Endothelial cell of umbilical vein (primary cell): ENCODE data around the gene PSMC3. TPM values are rescaled to one million over a fixed set of nuclear protein-coding genes. Genes with fewer than 3 reads are reported as not detected.
A peak's percentile ranks its signal among the peaks of the same experiment; 100 is the strongest.

Source experiments
- BruUV-seq: library from RNA; stranded (reverse); fragments of 400-500 nt; replicated peaks from 2 replicates; lab custom pipeline; 2021; lab: Mats Ljungman, UMichigan
- CTCF ChIA-PET: fragments of 300-600, 350-600 bp; sonication (Branson Sonifier 250); formaldehyde crosslinking; loops from one replicate; lab custom pipeline; 2021; ENCODE audit warnings: antibody characterized with exemption, inconsistent platforms; lab: Charles Lee
- POLR2A ChIA-PET: fragments of 300-600, 350-600 bp; sonication (Branson Sonifier 250); formaldehyde crosslinking; loops from one replicate; lab custom pipeline; 2021; ENCODE audit warnings: antibody characterized with exemption, inconsistent platforms; lab: Charles Lee
- DNase-seq: peaks from one replicate; pipeline ENCODE4 v3.0.0-alpha.2; 2011; ENCODE audit warnings: low read depth, low spot score
- FAIRE-seq: peaks from 2 replicates; lab custom pipeline; 2011; peaks lifted over from hg19 to GRCh38; lab: Jason Lieb, UNC
- H2AFZ ChIP-seq: 2 replicates; pipeline ENCODE4 v1.6.0; 2012; ENCODE audit warnings: low read depth, low read length, control low read depth, inconsistent platforms
- H3K27ac ChIP-seq: 2 replicates; pipeline ENCODE4 v1.5.1; 2011; ENCODE audit warnings: low read depth, mild to moderate bottlenecking, control low read depth, low read length, moderate library complexity; ENCODE audit not compliant: insufficient read depth
- H3K27me3 ChIP-seq, 2 experiments: 2 replicates each; pipeline versions ENCODE4 v1.6.0 to v1.6.1; 2011; ENCODE audit warnings: low read length in 2 of 2, mixed read lengths in 1 of 2; ENCODE audit not compliant: control insufficient read depth in 2 of 2, insufficient read depth in 2 of 2
- H3K36me3 ChIP-seq, 2 experiments: 2 replicates in 1 of 2; 3 replicates in 1 of 2; pipeline ENCODE4 v1.5.1; 2011; ENCODE audit warnings: low read length in 2 of 2, mild to moderate bottlenecking in 1 of 2, moderate library complexity in 1 of 2; ENCODE audit not compliant: control insufficient read depth in 2 of 2, insufficient read depth in 2 of 2; ENCODE audit errors: extremely low read depth in 1 of 2
- H3K4me1 ChIP-seq: 3 replicates; pipeline ENCODE4 v1.5.1; 2011; ENCODE audit warnings: mild to moderate bottlenecking, low read length; ENCODE audit not compliant: control insufficient read depth, insufficient read depth; ENCODE audit errors: extremely low read depth
- H3K4me2 ChIP-seq: 2 replicates; pipeline ENCODE4 v1.6.1; 2011; ENCODE audit warnings: low read length, control low read depth, mixed read lengths; ENCODE audit not compliant: insufficient read depth
- H3K4me3 ChIP-seq, 3 experiments: fragments of 200-600 bp in 1 of 3; sonication (generic), shearing (Covaris generic) in 1 of 3; replicated peaks in 1 of 3; 2 replicates each; pipeline ENCODE4 v1.5.1; 2011 to 2016; ENCODE audit warnings: control low read depth in 3 of 3, low read length in 3 of 3, mild to moderate bottlenecking in 2 of 3, inconsistent platforms in 1 of 3, low read depth in 1 of 3, moderate library complexity in 1 of 3; ENCODE audit not compliant: insufficient read depth in 1 of 3
- H3K79me2 ChIP-seq: 2 replicates; pipeline ENCODE4 v1.6.0; 2012; ENCODE audit warnings: low read length, inconsistent platforms; ENCODE audit not compliant: control insufficient read depth, insufficient read depth
- H3K9ac ChIP-seq: replicated peaks from 2 replicates; pipeline ENCODE3; 2011; ENCODE audit warnings: low read length, control low read depth; ENCODE audit not compliant: insufficient read depth; ENCODE audit errors: extremely low read depth
- H3K9me1 ChIP-seq: replicated peaks from 3 replicates; pipeline ENCODE4 v1.6.0; 2011; ENCODE audit warnings: mild to moderate bottlenecking, low read length; ENCODE audit not compliant: control insufficient read depth, insufficient read depth; ENCODE audit errors: extremely low read depth
- H3K9me3 ChIP-seq: replicated peaks from 2 replicates; pipeline ENCODE4 v1.5.1; 2012; ENCODE audit warnings: low read length, inconsistent platforms; ENCODE audit not compliant: control insufficient read depth, insufficient read depth
- H4K20me1 ChIP-seq: replicated peaks from 2 replicates; pipeline ENCODE3; 2011; ENCODE audit warnings: mild to moderate bottlenecking, low read length; ENCODE audit not compliant: control insufficient read depth, insufficient read depth; ENCODE audit errors: extremely low read depth
- CTCF ChIP-seq, 2 donors: IDR thresholded peaks; 1 replicate in 1 of 2; 2 replicates in 1 of 2; pipeline ENCODE4 v1.5.1; 2011; ENCODE audit warnings: low read length in 2 of 2, mild to moderate bottlenecking in 2 of 2, moderate library complexity in 2 of 2, control low read depth in 1 of 2, inconsistent platforms in 1 of 2, low read depth in 1 of 2; ENCODE audit not compliant: insufficient read depth in 1 of 2; ENCODE audit errors: extremely low read depth in 1 of 2
- EZH2 ChIP-seq: IDR thresholded peaks from 2 replicates; pipeline ENCODE4 v1.6.1; 2012; ENCODE audit warnings: borderline replicate concordance, low read depth, mild to moderate bottlenecking, moderate library complexity, low read length, inconsistent platforms; ENCODE audit not compliant: severe bottlenecking
- FOS ChIP-seq: IDR thresholded peaks from 2 replicates; pipeline ENCODE4 v1.6.1; 2011; ENCODE audit warnings: mild to moderate bottlenecking, low read length, moderate library complexity, borderline replicate concordance; ENCODE audit not compliant: insufficient read depth
- GATA2 ChIP-seq: IDR thresholded peaks from 2 replicates; pipeline ENCODE4 v1.7.0; 2011; ENCODE audit warnings: low read depth, mild to moderate bottlenecking, moderate library complexity, mixed read lengths, low read length; ENCODE audit not compliant: insufficient read length, insufficient read depth
- JUN ChIP-seq: IDR thresholded peaks from 2 replicates; pipeline ENCODE4 v1.6.1; 2011; ENCODE audit warnings: borderline replicate concordance, low read depth; ENCODE audit not compliant: insufficient read length, insufficient read depth
- MAX ChIP-seq: IDR thresholded peaks from 2 replicates; pipeline ENCODE4 v1.6.1; 2011; ENCODE audit not compliant: insufficient read depth, insufficient read length
- MYC ChIP-seq: IDR thresholded peaks from one replicate; pipeline ENCODE4 v1.6.1; 2011; ENCODE audit warnings: mild to moderate bottlenecking, low read depth, low read length
- POLR2A ChIP-seq: IDR thresholded peaks from 2 replicates; pipeline ENCODE4 v1.6.1; 2012; ENCODE audit warnings: low read depth, mild to moderate bottlenecking, control low read depth, low read length
- POLR2AphosphoS5 ChIP-seq: IDR thresholded peaks from 2 replicates; pipeline ENCODE4 v1.6.1; 2012; ENCODE audit warnings: low read depth, mild to moderate bottlenecking, control low read depth, low read length, moderate library complexity; ENCODE audit not compliant: insufficient read depth
- dilution Hi-C: fragments of 300-500 bp; cut with MboI; formaldehyde crosslinking; loops from one replicate; pipeline ENCODE4 v1.15.0; 2019; ENCODE audit warnings: low sequenced_read_pairs; ENCODE audit not compliant: extremely low pct_ligation_motif_present
- intact Hi-C: fragments of 100-400 bp; cut with micrococcal nuclease; formaldehyde crosslinking; loops from one replicate; pipeline ENCODE4 v1.10.0; 2022
- polyA plus RNA-seq, 4 experiments: library from polyadenylated mRNA; depleted of rRNA in 3 of 4; stranded (reverse) in 3 of 4; unstranded in 1 of 4; fragments of >200 nt; gene quantifications; 2 replicates each; pipeline versions ENCODE4 v1.2.1 to v1.2.3, GENCODE V29; 2011 to 2012; ENCODE audit warnings: missing spikeins in 1 of 4
- total RNA-seq: library from RNA; stranded (reverse); gene quantifications from 2 replicates; pipeline ENCODE4 v1.2.3, GENCODE V29; 2021

The PSMC3 gene
- total and polyA plus RNA-seq, 2 donors (not counting 3 experiments of a cell fraction or from before 2014, with no cell fraction given) = 179 to 203 TPM

- POLR2A ChIA-PET = interaction anchor here (1.3 kb wide), 1 partner anchor 11 kb away, joined by 7 read pairs; the partner anchor contains the start of gene PSMC3
- H3K9ac ChIP-seq = peak overlapping the region; percentile 32
- TF ChIP-seq GATA2 (no peak), JUN (no peak)
- peaks cover 15 to 56% of the 10 kb centered on the region in 2 experiments for H3K36me3 ChIP-seq
- H3K79me2 ChIP-seq = peaks cover 10% of the 10 kb centered on the region
- no peaks in the 10 kb centered on the region for H3K9me1 ChIP-seq
- no TSS peak for BruUV-seq
- H4K20me1 ChIP-seq = no peaks in the 10 kb centered on the region
- intact Hi-C loops = loop anchor here (10.0 kb wide), 1 partner anchor 440 kb away; no protein-coding TSS in a partner anchor
- peaks cover 23% of the 10 kb centered on the region for H3K4me1 ChIP-seq
- no peaks in the 10 kb centered on the region for H3K9me3 ChIP-seq
- FAIRE-seq = no peak
- dilution Hi-C loops = no loop called here
- CTCF ChIA-PET = interaction anchor here (0.8 to 1.6 kb wide), 5 partner anchors 16 to 156 kb away, joined by 3 to 11 read pairs (median 3); no protein-coding TSS in a partner anchor
- no peak overlapping the region for H3K4me3 ChIP-seq
- H3K27me3 ChIP-seq = no peaks in the 10 kb centered on the region
- DNase-seq = no peak
- H3K27ac ChIP-seq = peak overlapping the region; percentile 41
- H3K4me2 ChIP-seq = no peak overlapping the region
- H2AFZ ChIP-seq = no peak overlapping the region
Observed at GRCh38 chr11:47415091-47415854, 11.0 kb downstream of the PSMC3 start.

GRCh38 chr11:47414685-47415070 lies 11.6 kb downstream of the PSMC3 start:
- Histone ChIP-seq H3K9ac (no peak overlapping the region), H3K9me3 (no peaks in the 10 kb centered on the region), H3K4me3 (no peak overlapping the region), H3K27me3 (no peaks in the 10 kb centered on the region), H3K79me2 (peaks cover 16% of the 10 kb centered on the region), H3K27ac (no peak overlapping the region), H2AFZ (no peak overlapping the region), H3K4me1 (peaks cover 29% of the 10 kb centered on the region), H3K4me2 (no peak overlapping the region), H4K20me1 (no peaks in the 10 kb centered on the region), H3K36me3 (peaks cover 12 to 51% of the 10 kb centered on the region in 2 experiments), H3K9me1 (no peaks in the 10 kb centered on the region)
- CTCF ChIA-PET = no interaction called here
- TF ChIP-seq JUN (no peak), POLR2A (no peak), FOS (no peak), MYC (no peak), MAX (no peak), EZH2 (no peak), CTCF (IDR thresholded peaks at IDR 0.05; ENCODE audit: extremely low read depth in 1 of 2, insufficient read depth in 1 of 2, low read depth in 1 of 2, low read length in 2 of 2) (no peak), GATA2 (no peak), POLR2AphosphoS5 (no peak)
- FAIRE-seq (no peak), DNase-seq (no peak)
- dilution Hi-C loops (no loop called here), intact Hi-C loops (loop anchor here (10.0 kb wide), 1 partner anchor 440 kb away; no protein-coding TSS in a partner anchor)
- no TSS peak for BruUV-seq
- POLR2A ChIA-PET = no interaction called here
